Nephron progenitor cell (in vitro differentiated cells): ENCODE measurements around the gene SFSWAP.

Experiments used
- DNase-seq: peaks from one replicate; pipeline ENCODE4 v3.0.0; 2021
- H3K27ac Mint-ChIP-seq: 2 replicates; pipeline ENCODE4 v1.8.0; 2021; ENCODE audit warnings: mild to moderate bottlenecking, moderate library complexity, mixed read lengths
- H3K27me3 Mint-ChIP-seq: 2 replicates; pipeline ENCODE4 v1.8.0; 2021; ENCODE audit warnings: mild to moderate bottlenecking, low read depth, mixed read lengths; ENCODE audit not compliant: poor library complexity
- H3K36me3 Mint-ChIP-seq: 2 replicates; pipeline ENCODE4 v1.8.0; 2021; ENCODE audit warnings: low read depth, mixed read lengths
- H3K4me1 Mint-ChIP-seq: 2 replicates; pipeline ENCODE4 v1.8.0; 2021; ENCODE audit warnings: mixed read lengths
- H3K4me3 Mint-ChIP-seq: 2 replicates; pipeline ENCODE4 v1.8.0; 2021; ENCODE audit warnings: mild to moderate bottlenecking, moderate library complexity, mixed read lengths
- H3K9me3 Mint-ChIP-seq: 2 replicates; pipeline ENCODE4 v1.8.0; 2021; ENCODE audit warnings: mild to moderate bottlenecking, moderate library complexity, mixed read lengths
- CTCF ChIP-seq: fragments of 200-600 bp; sonication (generic); IDR thresholded peaks from 2 replicates; pipeline ENCODE4 v1.5.0; 2021; ENCODE audit warnings: antibody characterized with exemption

SFSWAP gene

GRCh38 chr12:131827961-131828534, 117.2 kb downstream of the SFSWAP start, which contains the start of gene MMP17:
MMP17 (plus strand) TSS chr12:131828393; CDS start chr12:131828495, 102 bp downstream.
- peak within 1 kb of the TSS; percentile 55 for H3K4me3 Mint-ChIP-seq
- H3K36me3 Mint-ChIP-seq, result no peaks in the 10 kb centered on the region
- H3K9me3 Mint-ChIP-seq, result no peaks in the 10 kb centered on the region
- peaks cover 84% of the 10 kb centered on the region for H3K27me3 Mint-ChIP-seq
- H3K27ac Mint-ChIP-seq, result no peak within 1 kb of the TSS
- no peak for TF ChIP-seq CTCF
- H3K4me1 Mint-ChIP-seq, result no peaks in the 10 kb centered on the region
- peak; percentile 84 for DNase-seq

DNA sequence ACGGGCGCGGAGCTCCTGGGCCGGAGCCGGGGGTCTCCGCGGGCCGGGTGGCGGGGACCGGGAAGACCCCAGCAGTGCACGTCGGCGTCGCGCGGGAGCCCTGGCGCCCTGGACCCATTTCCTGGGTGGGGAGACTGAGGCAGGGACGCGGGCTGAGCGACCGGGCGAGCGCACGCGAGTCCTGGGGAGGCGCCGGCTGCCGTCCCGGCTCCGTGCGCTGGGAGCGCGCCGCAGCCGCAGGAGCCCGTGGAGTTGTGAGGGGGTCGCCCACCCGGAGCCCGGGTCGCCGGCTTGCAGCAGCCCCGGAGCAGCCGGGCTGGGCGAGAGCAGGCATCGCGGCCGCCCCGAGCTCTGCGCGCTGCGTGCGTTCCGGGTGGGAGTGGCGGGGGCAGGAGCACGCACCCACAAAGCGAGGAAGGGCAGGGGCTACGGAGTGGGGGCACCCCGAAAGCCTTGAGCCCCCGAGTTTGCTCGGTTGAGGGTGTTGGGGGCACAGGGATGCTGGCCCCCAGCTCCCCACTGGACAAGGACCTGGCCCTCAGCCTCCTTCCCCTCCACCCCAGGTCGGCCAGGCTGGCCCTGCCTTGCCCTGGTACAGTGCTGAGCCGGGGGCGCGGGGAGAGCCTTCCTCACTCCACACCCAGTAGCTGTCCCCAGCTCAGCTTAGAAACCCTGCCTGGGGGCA, 117.9 kb downstream of the SFSWAP start:
- Mint-ChIP-seq H3K9me3 (no peaks in the 10 kb centered on the region), H3K27ac (no peak overlapping the region), H3K36me3 (no peaks in the 10 kb centered on the region), H3K4me3 (peak overlapping the region; percentile 55), H3K4me1 (no peaks in the 10 kb centered on the region), H3K27me3 (peaks cover 85% of the 10 kb centered on the region)
- no peak for TF ChIP-seq CTCF
- DNase-seq, result no peak

GRCh38 chr12:131829356-131829747, 118.5 kb downstream of the SFSWAP start:
- Mint-ChIP-seq H3K9me3 (no peaks in the 10 kb centered on the region), H3K4me1 (no peaks in the 10 kb centered on the region), H3K27me3 (peaks cover 83% of the 10 kb centered on the region), H3K4me3 (peak overlapping the region; percentile 55), H3K27ac (no peak overlapping the region), H3K36me3 (no peaks in the 10 kb centered on the region)
- DNase-seq, result peak; percentile 35
- no peak for TF ChIP-seq CTCF

DNA sequence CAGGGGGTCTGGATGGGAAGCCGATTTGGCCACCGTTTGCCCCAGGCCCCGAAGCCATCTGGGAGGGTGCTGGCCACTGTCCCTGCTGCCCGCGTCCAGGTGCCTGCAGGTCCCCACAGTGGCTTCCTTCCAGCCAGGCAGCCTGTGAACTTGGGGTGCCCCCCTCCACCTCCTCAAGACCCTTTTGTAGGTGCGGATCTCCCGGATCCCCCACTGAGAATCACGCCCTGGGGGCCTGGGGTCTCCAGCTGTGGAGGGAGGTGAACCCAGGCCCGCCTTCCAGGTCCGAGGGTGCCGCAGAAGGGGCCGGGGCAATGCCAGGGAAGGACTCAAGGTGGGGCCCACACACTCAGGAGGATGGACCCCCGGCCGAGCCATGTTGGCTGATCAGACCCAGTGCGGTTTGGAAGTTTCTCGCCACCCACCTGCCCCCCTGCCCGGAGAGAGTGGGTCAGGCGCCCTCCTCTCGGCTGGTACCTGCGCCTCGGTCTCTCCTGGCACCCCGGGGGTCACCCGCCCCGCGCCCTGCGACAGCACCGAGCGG, 119.0 kb downstream of the SFSWAP start:
- no peak for TF ChIP-seq CTCF
- Mint-ChIP-seq H3K4me1 (no peaks in the 10 kb centered on the region), H3K4me3 (no peak overlapping the region), H3K27ac (no peak overlapping the region), H3K9me3 (no peaks in the 10 kb centered on the region), H3K27me3 (peaks cover 78% of the 10 kb centered on the region), H3K36me3 (no peaks in the 10 kb centered on the region)
- no peak for DNase-seq

DNA sequence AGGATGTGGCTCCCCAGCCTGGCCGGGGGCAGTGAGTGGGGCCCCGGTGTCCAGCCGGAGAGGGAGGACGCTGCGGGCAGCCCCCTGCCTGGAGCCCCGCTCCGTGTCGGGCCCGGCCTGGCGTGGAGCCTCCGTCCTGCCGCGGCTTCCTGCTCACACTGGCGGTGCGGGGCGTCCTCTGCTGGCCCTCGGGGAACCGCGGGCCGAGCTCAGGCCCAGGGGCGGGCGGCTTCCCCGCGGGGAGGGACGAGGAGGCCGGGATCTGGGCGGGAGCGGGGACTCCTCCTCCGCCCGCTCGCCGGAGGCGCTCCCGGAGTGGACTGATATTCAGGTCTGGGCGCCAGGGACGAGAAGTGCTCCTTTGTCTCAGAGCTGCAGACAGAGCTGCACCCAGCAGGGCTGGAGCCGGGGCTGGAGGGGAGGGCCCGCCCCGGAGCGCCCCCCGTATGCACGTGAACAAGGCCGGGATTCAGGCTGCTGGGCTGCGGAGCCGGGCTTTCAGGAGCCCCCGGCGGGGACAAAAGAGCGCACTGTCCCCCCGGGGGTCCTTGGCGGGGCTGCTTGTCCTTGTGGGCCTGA, 119.5 kb downstream of the SFSWAP start:
- no peaks in the 10 kb centered on the region for H3K36me3 Mint-ChIP-seq
- H3K27me3 Mint-ChIP-seq, result peaks cover 72% of the 10 kb centered on the region
- no peaks in the 10 kb centered on the region for H3K4me1 Mint-ChIP-seq
- no peaks in the 10 kb centered on the region for H3K9me3 Mint-ChIP-seq
- H3K4me3 Mint-ChIP-seq, result peak overlapping the region; percentile 68
- H3K27ac Mint-ChIP-seq, result no peak overlapping the region
- peak; percentile 38 for TF ChIP-seq CTCF
- peak; percentile 79 for DNase-seq
